ENCODE results near the gene ZNRF3. TPM values are rescaled to one million over a fixed set of nuclear protein-coding genes. Genes with fewer than 3 reads are reported as not detected.

Gene ZNRF3
- polyA plus RNA-seq, 1 donor from 2014 or later, result 2.9 TPM

- Histone ChIP-seq H3K9me2 (ENCODE audit: insufficient read depth, low read length) (no peaks in the 10 kb centered on the region), H3K4me3 (ENCODE audit: low read length) (no peak overlapping the region), H3K9me3 (ENCODE audit: low read length) (no peaks in the 10 kb centered on the region), H3K79me2 (replicated peaks; ENCODE audit: insufficient read depth, low read length) (no peaks in the 10 kb centered on the region), H3K4me2 (ENCODE audit: low read length) (no peak overlapping the region), H3K27ac (ENCODE audit: low read length) (no peak overlapping the region), H3K9ac (ENCODE audit: low read length) (no peak overlapping the region), H3K36me3 (ENCODE audit: insufficient read depth, low read length) (no peaks in the 10 kb centered on the region), H4K20me1 (ENCODE audit: insufficient read depth) (no peaks in the 10 kb centered on the region), H3F3A (ENCODE audit: insufficient read depth, low read length, poor library complexity, severe bottlenecking) (no peaks in the 10 kb centered on the region), H2AFZ (ENCODE audit: low read depth, low read length) (no peak overlapping the region), H3K27me3 (ENCODE audit: insufficient read depth, low read depth, low read length) (no peaks in the 10 kb centered on the region)
- TF ChIP-seq REST (IDR thresholded peaks at IDR 0.05; ENCODE audit: borderline replicate concordance), result no peak
- no peak for TF ChIP-seq TAF1 (IDR thresholded peaks at IDR 0.05; ENCODE audit: low read depth)
- no peak for TF ChIP-seq EP300 (conservative IDR thresholded peaks at IDR 0.05; ENCODE audit: poor library complexity, severe bottlenecking)
- no peak for TF ChIP-seq EZH2 (IDR thresholded peaks at IDR 0.05; ENCODE audit: borderline replicate concordance, insufficient read depth, low read length, poor library complexity, severe bottlenecking)
- TF ChIP-seq, protein P1, sequence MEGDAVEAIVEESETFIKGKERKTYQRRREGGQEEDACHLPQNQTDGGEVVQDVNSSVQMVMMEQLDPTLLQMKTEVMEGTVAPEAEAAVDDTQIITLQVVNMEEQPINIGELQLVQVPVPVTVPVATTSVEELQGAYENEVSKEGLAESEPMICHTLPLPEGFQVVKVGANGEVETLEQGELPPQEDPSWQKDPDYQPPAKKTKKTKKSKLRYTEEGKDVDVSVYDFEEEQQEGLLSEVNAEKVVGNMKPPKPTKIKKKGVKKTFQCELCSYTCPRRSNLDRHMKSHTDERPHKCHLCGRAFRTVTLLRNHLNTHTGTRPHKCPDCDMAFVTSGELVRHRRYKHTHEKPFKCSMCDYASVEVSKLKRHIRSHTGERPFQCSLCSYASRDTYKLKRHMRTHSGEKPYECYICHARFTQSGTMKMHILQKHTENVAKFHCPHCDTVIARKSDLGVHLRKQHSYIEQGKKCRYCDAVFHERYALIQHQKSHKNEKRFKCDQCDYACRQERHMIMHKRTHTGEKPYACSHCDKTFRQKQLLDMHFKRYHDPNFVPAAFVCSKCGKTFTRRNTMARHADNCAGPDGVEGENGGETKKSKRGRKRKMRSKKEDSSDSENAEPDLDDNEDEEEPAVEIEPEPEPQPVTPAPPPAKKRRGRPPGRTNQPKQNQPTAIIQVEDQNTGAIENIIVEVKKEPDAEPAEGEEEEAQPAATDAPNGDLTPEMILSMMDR (IDR thresholded peaks at IDR 0.05; ENCODE audit: poor library complexity, severe bottlenecking), result no peak
- no peak for TF ChIP-seq MXI1 (conservative IDR thresholded peaks at IDR 0.05; ENCODE audit: poor library complexity, severe bottlenecking)
- no peak for TF ChIP-seq SMC3 (conservative IDR thresholded peaks at IDR 0.05; ENCODE audit: poor library complexity)
- TF ChIP-seq RAD21 (conservative IDR thresholded peaks at IDR 0.05), result no peak
- TF ChIP-seq POLR2AphosphoS5 (IDR thresholded peaks at IDR 0.05), result no peak
Measured at GRCh38 chr22:28962042-28962554, 78.7 kb downstream of the ZNRF3 start.

GRCh38 chr22:28963362-28963761 is 80.0 kb downstream of the ZNRF3 start:
- no peaks in the 10 kb centered on the region for H3K79me2 ChIP-seq (replicated peaks; ENCODE audit: insufficient read depth, low read length)
- no peak overlapping the region for H3K4me2 ChIP-seq (ENCODE audit: low read length)
- H3K4me3 ChIP-seq (ENCODE audit: low read length), result no peak overlapping the region
- H2AFZ ChIP-seq (ENCODE audit: low read depth, low read length), result no peak overlapping the region
- no peaks in the 10 kb centered on the region for H3F3A ChIP-seq (ENCODE audit: insufficient read depth, low read length, poor library complexity, severe bottlenecking)
- no peaks in the 10 kb centered on the region for H3K27me3 ChIP-seq (ENCODE audit: insufficient read depth, low read depth, low read length)
- H4K20me1 ChIP-seq (ENCODE audit: insufficient read depth), result no peaks in the 10 kb centered on the region
- TF ChIP-seq POLR2AphosphoS5 (IDR thresholded peaks at IDR 0.05) (no peak), MXI1 (conservative IDR thresholded peaks at IDR 0.05; ENCODE audit: poor library complexity, severe bottlenecking) (no peak), TAF1 (IDR thresholded peaks at IDR 0.05; ENCODE audit: low read depth) (no peak), SMC3 (conservative IDR thresholded peaks at IDR 0.05; ENCODE audit: poor library complexity) (no peak)
- no peak overlapping the region for H3K9ac ChIP-seq (ENCODE audit: low read length)
- no peaks in the 10 kb centered on the region for H3K9me2 ChIP-seq (ENCODE audit: insufficient read depth, low read length)
- H3K36me3 ChIP-seq (ENCODE audit: insufficient read depth, low read length), result no peaks in the 10 kb centered on the region
- H3K27ac ChIP-seq (ENCODE audit: low read length), result no peak overlapping the region
- no peaks in the 10 kb centered on the region for H3K9me3 ChIP-seq (ENCODE audit: low read length)
